ENCODE results near the gene ASTN2. TPM values are rescaled to one million over a fixed set of nuclear protein-coding genes. Genes with fewer than 3 reads are reported as not detected.
"Not testable (repeated sequence)": the region's sequence is repeated elsewhere in the genome, so short reads cannot be mapped to it uniquely, and the experiment has no call there.

Gene ASTN2
- total RNA-seq, 2 experiments from 2014 or later, result 3.9 TPM

GRCh38 chr9:116868201-116868600, 546.7 kb downstream of the ASTN2 start:
- no peaks in the 10 kb centered on the region for H3K9me3 Mint-ChIP-seq
- H3K27me3 Mint-ChIP-seq, result peaks cover 4% of the 10 kb centered on the region
- no peak for DNase-seq
- no peak overlapping the region for H3K4me3 Mint-ChIP-seq
- H3K27ac Mint-ChIP-seq, result no peak overlapping the region
- H3K36me3 Mint-ChIP-seq, result no peaks in the 10 kb centered on the region
- H3K4me1 Mint-ChIP-seq, result no peaks in the 10 kb centered on the region

GRCh38 chr9:116861321-116861720, 553.5 kb downstream of the ASTN2 start:
- no peak for DNase-seq
- H3K27ac Mint-ChIP-seq, result no peak overlapping the region
- H3K9me3 Mint-ChIP-seq, result no peaks in the 10 kb centered on the region
- H3K27me3 Mint-ChIP-seq, result peaks cover 8% of the 10 kb centered on the region
- H3K4me1 Mint-ChIP-seq, result no peaks in the 10 kb centered on the region
- no peaks in the 10 kb centered on the region for H3K36me3 Mint-ChIP-seq
- H3K4me3 Mint-ChIP-seq, result no peak overlapping the region

- Mint-ChIP-seq H3K9me3 (no peaks in the 10 kb centered on the region), H3K36me3 (no peaks in the 10 kb centered on the region), H3K27me3 (peaks cover 8% of the 10 kb centered on the region), H3K27ac (no peak overlapping the region), H3K4me1 (no peaks in the 10 kb centered on the region), H3K4me3 (no peak overlapping the region)
- DNase-seq, result no peak
Observed at GRCh38 chr9:116860509-116861120, 554.2 kb downstream of the ASTN2 start.

GRCh38 chr9:116859763-116860162, 555.1 kb downstream of the ASTN2 start:
- no peak overlapping the region for H3K27ac Mint-ChIP-seq
- H3K9me3 Mint-ChIP-seq, result no peaks in the 10 kb centered on the region
- no peak for DNase-seq
- no peak overlapping the region for H3K4me3 Mint-ChIP-seq
- H3K36me3 Mint-ChIP-seq, result no peaks in the 10 kb centered on the region
- H3K27me3 Mint-ChIP-seq, result peaks cover 8% of the 10 kb centered on the region
- H3K4me1 Mint-ChIP-seq, result no peaks in the 10 kb centered on the region

GRCh38 chr9:116857321-116857720, 557.5 kb downstream of the ASTN2 start:
- Mint-ChIP-seq H3K36me3 (no peaks in the 10 kb centered on the region), H3K4me1 (no peaks in the 10 kb centered on the region), H3K27me3 (peaks cover 7% of the 10 kb centered on the region), H3K4me3 (no peak overlapping the region), H3K9me3 (no peaks in the 10 kb centered on the region), H3K27ac (no peak overlapping the region)
- DNase-seq, result no peak

- Mint-ChIP-seq H3K36me3 (no peaks in the 10 kb centered on the region), H3K4me3 (no peak overlapping the region), H3K4me1 (no peaks in the 10 kb centered on the region), H3K9me3 (no peaks in the 10 kb centered on the region), H3K27ac (no peak overlapping the region), H3K27me3 (no peaks in the 10 kb centered on the region)
- DNase-seq, result no peak
Observed at GRCh38 chr9:116855881-116856662, 558.8 kb downstream of the ASTN2 start.

- DNase-seq, result no peak
- H3K4me1 Mint-ChIP-seq, result no peaks in the 10 kb centered on the region
- H3K4me3 Mint-ChIP-seq, result no peak overlapping the region
- H3K27me3 Mint-ChIP-seq, result no peaks in the 10 kb centered on the region
- H3K36me3 Mint-ChIP-seq, result no peaks in the 10 kb centered on the region
- H3K9me3 Mint-ChIP-seq, result peaks cover 1% of the 10 kb centered on the region
- no peak overlapping the region for H3K27ac Mint-ChIP-seq
Observed at GRCh38 chr9:116849721-116850120, 565.1 kb downstream of the ASTN2 start.

GRCh38 chr9:116844621-116845020, 570.2 kb downstream of the ASTN2 start:
- DNase-seq, result no peak
- Mint-ChIP-seq H3K4me3 (no peak overlapping the region), H3K27ac (no peak overlapping the region), H3K4me1 (no peaks in the 10 kb centered on the region), H3K36me3 (no peaks in the 10 kb centered on the region), H3K27me3 (no peaks in the 10 kb centered on the region), H3K9me3 (peaks cover 1% of the 10 kb centered on the region)

GRCh38 chr9:116843863-116844620, 570.8 kb downstream of the ASTN2 start:
- H3K27ac Mint-ChIP-seq, result no peak overlapping the region
- DNase-seq, result no peak
- H3K4me1 Mint-ChIP-seq, result no peaks in the 10 kb centered on the region
- no peak overlapping the region for H3K4me3 Mint-ChIP-seq
- H3K27me3 Mint-ChIP-seq, result no peaks in the 10 kb centered on the region
- H3K9me3 Mint-ChIP-seq, result peaks cover 1% of the 10 kb centered on the region
- H3K36me3 Mint-ChIP-seq, result no peaks in the 10 kb centered on the region

GRCh38 chr9:116842658-116843057, 572.2 kb downstream of the ASTN2 start:
- no peaks in the 10 kb centered on the region for H3K36me3 Mint-ChIP-seq
- H3K27ac Mint-ChIP-seq, result no peak overlapping the region
- H3K9me3 Mint-ChIP-seq, result peaks cover 1% of the 10 kb centered on the region
- H3K27me3 Mint-ChIP-seq, result peaks cover 4% of the 10 kb centered on the region
- no peaks in the 10 kb centered on the region for H3K4me1 Mint-ChIP-seq
- no peak overlapping the region for H3K4me3 Mint-ChIP-seq
- no peak for DNase-seq

- not testable (repeated sequence) for H3K27ac Mint-ChIP-seq, DNase-seq, H3K4me1 Mint-ChIP-seq, H3K4me3 Mint-ChIP-seq, H3K9me3 Mint-ChIP-seq, H3K36me3 Mint-ChIP-seq
- peaks cover 18% of the 10 kb centered on the region for H3K27me3 Mint-ChIP-seq
Observed at GRCh38 chr9:116838468-116838867, 576.4 kb downstream of the ASTN2 start.

- Mint-ChIP-seq H3K4me3 (no peak overlapping the region), H3K36me3 (no peaks in the 10 kb centered on the region), H3K27me3 (peaks cover 18% of the 10 kb centered on the region), H3K9me3 (no peaks in the 10 kb centered on the region), H3K4me1 (no peaks in the 10 kb centered on the region), H3K27ac (no peak overlapping the region)
- no peak for DNase-seq
Observed at GRCh38 chr9:116837018-116837989, 577.6 kb downstream of the ASTN2 start.

GRCh38 chr9:116830321-116830720, 584.5 kb downstream of the ASTN2 start:
- not testable (repeated sequence) for H3K27me3 Mint-ChIP-seq, H3K9me3 Mint-ChIP-seq, DNase-seq, H3K4me1 Mint-ChIP-seq, H3K27ac Mint-ChIP-seq, H3K36me3 Mint-ChIP-seq, H3K4me3 Mint-ChIP-seq

- Mint-ChIP-seq H3K4me3 (no peak overlapping the region), H3K9me3 (no peaks in the 10 kb centered on the region), H3K27ac (no peak overlapping the region), H3K36me3 (no peaks in the 10 kb centered on the region), H3K27me3 (no peaks in the 10 kb centered on the region), H3K4me1 (no peaks in the 10 kb centered on the region)
- DNase-seq, result no peak
Observed at GRCh38 chr9:116821633-116822229, 593.1 kb downstream of the ASTN2 start.
